GDM1 (cell line): Measurements from ENCODE around the gene AIFM3.
"Not testable (repeated sequence)": the region's sequence is repeated elsewhere in the genome, so short reads cannot be mapped to it uniquely, and the experiment has no call there.

ENCODE experiments used
- DNase-seq: peaks from one replicate; lab custom pipeline; 2025; lab: John Stamatoyannopoulos, UW

The AIFM3 gene, protein sequence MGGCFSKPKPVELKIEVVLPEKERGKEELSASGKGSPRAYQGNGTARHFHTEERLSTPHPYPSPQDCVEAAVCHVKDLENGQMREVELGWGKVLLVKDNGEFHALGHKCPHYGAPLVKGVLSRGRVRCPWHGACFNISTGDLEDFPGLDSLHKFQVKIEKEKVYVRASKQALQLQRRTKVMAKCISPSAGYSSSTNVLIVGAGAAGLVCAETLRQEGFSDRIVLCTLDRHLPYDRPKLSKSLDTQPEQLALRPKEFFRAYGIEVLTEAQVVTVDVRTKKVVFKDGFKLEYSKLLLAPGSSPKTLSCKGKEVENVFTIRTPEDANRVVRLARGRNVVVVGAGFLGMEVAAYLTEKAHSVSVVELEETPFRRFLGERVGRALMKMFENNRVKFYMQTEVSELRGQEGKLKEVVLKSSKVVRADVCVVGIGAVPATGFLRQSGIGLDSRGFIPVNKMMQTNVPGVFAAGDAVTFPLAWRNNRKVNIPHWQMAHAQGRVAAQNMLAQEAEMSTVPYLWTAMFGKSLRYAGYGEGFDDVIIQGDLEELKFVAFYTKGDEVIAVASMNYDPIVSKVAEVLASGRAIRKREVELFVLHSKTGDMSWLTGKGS

DNA sequence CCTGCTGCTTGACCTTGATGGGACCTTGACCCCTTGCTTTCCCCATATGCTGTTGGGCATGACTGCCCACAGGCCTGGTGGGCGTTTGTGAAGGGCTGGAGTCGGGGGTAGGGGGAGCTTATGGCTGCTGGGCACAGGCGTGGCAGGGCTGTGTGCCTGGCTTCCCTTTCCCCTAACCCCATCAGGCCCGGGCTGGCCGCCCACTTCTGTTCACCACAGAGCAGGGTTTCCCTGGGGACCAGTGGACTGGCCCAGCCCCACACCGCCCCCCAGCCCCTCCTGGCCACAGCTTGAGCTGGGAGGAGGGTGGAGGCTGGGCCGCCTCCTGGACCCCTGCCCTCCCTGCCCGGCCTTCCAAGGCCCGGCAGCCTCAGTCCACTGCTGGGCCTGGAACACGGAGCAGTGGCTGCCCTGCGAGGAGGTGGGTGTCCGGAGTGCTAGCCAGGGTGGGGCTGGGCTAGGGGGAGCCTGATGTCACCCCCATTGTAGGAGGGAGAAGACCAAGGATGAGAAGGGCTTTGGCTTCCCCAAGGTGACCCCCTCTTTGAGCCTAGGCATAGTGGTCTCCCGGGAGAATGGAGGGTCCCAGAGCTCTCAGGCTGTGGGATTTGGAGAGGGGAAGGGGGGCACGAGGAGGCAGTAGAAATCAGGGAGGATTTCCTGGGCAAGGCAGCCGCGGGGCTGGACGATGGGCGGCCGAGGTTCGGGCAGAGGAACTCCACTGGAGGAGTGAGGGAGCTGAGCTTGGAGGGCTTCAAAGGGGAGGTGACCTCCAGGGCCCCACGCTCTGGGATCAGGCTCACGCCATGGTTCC lies at the start of gene AIFM3:
Gene AIFM3, plus strand, starts transcription at position 373 of the 814 bp plus-strand sequence. CDS start 690 bp downstream, outside the sequence.
- no peak for DNase-seq

DNA sequence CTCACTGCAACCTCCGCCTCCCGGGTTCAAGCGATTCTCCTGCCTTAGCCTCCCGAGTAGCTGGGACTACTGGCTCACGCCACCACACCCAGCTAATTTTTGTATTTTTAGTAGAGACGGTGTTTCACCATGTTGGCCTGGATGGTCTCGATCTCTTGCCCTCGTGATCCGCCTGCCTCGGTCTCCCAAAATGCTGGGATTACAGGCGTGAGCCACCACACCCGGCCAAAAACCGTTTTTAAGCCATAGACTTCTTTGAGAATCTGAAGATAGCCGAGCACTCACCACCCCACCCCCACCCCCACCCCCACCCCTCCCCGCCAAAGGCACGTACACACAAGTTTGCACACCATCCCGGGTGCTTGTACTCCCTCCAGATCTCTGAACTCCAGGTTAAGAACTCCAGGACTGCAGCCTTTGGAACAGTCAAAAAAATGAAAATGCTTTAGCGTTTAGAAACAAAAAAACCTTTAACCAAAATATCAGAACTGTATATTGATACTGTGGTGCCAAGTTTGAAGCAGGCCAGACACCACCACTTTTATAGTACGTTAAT lies 48.3 kb upstream of the AIFM3 start:
- DNase-seq, result no peak

DNA sequence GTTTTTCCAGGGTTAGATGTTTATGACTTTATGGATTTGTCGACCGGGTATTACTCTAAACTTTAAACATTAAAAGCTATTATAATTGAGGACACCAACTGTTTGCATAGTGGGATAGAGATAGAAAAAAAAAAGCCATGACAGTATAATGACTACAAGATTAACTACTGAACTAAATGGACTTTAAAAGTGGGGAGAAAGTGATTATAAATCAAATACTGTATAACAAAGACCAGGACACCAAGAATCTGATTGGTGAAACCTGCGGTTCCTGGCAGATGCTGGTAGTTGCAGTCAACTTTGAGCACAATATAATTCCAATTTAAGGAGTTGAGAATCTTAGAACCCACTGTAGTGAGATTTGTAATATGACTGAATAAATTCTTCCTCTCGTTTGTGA lies 47.3 kb upstream of the AIFM3 start:
- DNase-seq, result no peak

DNA sequence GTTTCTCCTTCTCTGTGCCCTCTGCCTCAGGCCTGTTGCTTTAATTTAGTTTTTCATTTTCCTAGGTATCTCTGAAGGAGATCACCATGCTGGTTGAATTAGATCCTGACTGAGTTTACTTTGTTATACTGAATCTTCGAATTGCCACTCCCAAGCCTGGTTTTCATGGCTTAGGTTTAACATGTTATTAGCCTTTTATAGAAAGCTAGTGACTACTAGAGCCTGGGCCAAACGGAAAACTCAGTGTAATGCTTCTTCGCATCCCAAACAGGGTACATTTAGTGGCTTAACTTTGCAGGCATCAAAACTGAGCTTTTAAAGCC lies 46.2 kb upstream of the AIFM3 start:
- DNase-seq, result no peak

DNA sequence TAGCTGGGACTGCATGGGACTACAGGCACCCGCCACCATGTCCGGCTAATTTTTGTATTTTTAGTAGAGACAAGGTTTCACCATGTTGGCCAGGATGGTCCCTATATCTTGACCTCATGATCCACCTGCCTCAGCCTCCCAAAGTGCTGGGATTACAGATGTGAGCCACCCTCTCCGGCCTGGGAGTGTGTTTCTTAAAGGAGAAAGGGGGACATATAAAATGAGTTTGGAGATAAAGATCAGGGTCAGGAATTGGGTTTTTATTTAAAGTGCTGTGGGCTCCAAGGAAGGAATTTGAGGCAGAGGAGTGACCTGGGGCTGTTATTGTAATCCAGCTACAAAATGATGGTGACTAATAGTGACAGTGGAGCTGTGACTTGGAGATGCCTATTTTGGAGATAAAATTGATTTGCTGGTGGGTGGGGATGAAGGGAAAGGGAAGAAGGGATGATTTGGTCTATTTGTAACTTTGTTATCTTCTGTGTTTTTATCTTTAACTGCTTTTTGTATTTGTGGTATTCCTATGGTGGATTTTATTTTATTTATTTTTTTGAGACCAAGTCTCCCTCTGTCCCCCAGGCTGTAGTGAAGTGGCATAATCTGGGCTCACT lies 44.8 kb upstream of the AIFM3 start:
- DNase-seq, result no peak

DNA sequence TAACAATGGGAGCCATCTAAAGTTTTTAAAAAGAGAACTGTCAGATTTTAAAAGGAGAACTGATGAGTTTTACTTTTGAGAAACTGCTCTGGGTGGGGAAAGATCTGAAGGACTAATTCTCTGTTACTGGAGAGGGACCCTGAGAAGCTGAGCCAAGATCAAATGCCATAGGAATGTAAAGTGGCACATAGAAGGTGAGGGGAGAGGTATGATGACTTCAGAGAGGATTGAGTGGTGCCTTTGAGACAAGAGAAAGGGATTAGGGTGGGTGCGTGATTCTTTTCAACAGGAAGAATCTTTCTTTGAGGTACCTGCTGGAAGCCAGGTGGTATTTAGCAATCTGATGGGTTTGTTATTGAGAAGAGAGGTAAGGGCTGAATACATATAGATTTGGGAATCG lies 40.8 kb upstream of the AIFM3 start:
- DNase-seq, result no peak

DNA sequence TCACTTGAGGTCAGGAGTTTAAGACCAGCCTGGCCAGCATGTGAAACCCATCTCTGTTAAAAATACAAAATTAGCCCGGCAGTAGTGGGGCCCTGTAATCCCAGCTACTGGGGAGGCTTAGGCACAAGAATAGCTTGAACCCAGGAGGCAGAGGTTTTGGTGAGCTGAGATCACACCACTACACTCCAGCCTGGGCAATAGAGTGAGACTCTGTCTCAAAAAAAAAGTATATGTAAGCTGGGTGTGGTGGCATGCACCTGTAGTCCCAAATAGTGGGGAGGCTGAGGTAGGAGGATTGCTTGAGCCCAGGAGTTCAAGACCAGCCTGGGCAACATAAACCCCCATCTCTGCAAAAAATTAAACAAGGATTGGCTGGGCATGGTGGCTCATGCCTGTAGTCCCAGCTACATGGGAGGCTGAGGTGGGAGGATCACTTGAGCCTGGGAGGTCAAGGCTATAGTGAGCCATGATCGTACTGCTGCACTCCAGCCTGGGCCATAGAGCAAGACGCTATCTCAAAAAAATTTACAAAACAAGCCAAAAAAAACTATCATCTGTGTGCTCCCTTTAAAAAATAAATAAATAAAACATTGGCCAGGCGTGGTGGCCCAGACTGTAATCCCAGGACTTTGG lies 39.0 kb upstream of the AIFM3 start:
- no peak for DNase-seq

DNA sequence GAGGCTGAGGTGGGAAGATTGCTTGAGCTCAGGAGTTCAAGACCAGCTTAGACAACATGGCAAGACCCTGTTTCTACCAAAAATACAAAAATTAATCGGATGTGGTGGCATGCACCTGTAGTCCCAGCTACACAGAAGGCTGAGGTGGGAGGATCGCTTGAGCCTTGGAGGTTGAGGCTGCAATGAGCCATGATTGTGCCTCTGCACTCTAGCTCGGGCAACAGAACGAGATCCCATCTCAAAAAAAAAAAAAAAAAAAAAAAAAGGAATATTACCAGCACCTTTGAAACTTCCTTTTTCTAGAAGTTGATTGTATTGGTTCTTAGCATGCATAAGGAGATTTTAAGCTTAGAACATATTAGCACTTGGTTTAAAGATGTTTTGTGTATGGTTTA lies 38.5 kb upstream of the AIFM3 start:
- DNase-seq, result no peak

DNA sequence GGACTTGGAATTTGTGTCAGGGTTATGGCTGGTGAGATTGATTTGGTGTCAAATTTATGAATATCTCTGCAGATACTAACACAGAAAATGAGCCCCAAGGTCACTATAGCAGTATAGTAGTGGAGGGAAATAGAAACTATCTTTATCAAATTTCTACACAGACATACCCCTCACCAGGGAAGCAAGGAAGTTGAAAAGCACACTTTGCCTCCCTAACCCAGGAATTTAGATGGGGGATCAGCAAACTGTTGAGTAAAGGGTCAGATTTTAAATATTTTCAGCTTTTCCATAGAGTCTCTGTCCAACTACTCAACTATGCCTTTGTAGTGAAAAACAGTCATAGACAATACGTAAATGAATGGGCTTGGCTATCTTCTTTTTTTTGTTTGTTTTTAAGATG lies 37.1 kb upstream of the AIFM3 start:
- DNase-seq, result no peak

DNA sequence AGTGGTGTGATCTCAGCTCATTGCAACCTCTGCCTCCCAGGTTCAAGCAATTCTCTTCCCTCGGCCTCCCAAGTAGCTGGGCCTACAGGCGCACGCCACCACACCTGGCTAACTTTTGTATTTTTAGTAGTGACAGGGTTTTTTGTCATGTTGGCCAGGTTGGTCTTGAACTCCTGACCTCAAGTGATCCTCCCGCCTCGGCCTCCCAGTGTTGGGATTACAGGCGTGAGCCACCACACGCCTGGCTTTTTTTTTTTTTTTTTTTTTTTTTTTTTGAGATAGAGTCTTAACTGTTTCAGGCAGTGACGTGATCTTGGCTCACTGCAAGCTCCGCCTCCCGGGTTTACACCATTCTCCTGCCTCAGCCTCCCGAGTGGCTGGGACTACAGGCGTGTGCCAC lies 36.6 kb upstream of the AIFM3 start:
- not testable (repeated sequence) for DNase-seq

DNA sequence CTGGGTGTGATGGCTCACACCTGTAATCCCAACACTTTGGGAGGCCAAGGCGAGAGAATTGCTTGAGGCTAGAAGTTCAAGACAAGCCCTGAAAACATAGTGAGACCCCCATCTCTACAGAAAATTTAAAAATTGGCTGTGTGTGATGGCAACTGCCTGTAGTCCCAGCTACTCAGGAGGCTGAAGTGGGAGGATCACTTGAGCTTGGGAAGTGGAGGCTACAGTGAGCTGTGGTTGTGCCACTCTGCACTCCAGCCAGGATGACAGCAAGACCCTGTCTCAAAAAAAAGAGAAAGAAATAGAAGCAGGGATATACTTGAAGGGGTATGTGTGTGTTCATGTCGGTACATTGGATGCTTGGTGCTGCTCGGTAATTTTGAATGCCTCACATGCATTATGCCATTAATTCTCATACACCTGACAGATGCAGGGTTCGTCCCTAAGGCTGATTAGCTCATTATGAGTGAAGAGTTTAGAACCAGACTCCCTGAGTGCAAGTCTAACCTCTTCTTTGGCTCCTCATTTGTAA lies 35.9 kb upstream of the AIFM3 start:
- no peak for DNase-seq

DNA sequence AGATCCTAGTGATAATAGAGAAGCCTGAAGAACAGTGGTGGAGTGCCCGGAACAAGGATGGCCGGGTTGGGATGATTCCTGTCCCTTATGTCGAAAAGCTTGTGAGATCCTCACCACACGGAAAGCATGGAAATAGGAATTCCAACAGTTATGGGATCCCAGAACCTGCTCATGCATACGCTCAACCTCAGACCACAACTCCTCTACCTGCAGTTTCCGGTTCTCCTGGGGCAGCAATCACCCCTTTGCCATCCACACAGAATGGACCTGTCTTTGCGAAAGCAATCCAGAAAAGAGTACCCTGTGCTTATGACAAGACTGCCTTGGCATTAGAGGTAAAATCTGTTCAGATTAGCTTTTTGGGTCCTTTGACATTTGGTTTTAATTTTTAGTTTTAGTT lies 33.1 kb upstream of the AIFM3 start:
- no peak for DNase-seq

DNA sequence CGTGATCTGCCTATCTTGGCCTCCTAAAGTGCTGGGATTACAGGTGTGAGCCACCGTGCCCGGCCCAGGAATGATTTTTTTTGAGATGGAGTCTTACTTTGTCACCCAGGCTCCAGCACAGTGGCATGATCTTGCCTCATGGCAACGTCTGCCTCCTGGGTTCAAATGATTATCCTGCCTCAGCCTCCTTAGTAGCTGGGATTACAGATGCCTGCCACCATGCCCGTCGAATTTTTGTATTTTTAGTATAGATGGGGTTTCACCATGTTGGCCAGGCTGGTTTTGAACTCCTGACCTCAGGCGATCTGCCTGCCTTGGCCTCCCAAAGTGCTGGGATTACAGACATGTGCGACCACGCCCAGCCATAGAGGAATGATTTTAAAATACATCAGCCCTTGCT lies 32.0 kb upstream of the AIFM3 start:
- not testable (repeated sequence) for DNase-seq

DNA sequence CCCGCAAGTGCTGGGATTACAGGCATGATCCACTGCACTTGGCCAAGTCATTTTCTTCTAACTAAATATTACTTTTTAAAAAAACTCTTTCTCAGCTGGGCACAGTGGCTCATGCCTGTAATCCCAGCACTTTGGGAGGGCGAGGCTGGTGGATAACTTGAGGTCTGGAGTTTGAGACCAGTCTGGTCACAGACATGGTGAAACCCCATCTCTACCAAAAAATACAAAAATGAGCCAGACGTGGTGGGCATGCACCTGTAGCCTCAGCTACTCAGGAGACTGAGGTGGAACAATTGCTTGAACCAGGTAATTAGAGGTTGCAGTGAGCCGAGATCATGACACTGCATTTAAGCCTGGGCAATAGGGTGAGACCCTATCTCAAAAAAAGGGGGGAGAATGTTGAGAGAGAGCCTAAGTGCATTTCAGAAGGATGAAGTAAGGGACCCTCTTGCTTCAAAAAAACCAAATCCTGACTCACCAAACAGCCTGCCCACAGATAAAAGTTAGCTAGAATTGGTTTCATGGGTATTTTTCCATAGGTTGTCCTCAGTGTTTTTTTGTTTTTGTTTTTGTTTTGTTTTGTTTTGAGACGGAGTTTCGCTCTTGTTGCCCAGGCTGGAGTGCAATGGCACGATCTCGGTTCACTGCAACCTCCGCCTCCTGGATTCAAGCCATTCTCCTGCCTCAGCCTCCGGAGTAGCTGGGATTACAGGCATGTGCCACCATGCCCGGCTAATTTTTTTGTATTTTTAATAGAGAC lies 31.1 kb upstream of the AIFM3 start:
- DNase-seq, result not testable (repeated sequence)

DNA sequence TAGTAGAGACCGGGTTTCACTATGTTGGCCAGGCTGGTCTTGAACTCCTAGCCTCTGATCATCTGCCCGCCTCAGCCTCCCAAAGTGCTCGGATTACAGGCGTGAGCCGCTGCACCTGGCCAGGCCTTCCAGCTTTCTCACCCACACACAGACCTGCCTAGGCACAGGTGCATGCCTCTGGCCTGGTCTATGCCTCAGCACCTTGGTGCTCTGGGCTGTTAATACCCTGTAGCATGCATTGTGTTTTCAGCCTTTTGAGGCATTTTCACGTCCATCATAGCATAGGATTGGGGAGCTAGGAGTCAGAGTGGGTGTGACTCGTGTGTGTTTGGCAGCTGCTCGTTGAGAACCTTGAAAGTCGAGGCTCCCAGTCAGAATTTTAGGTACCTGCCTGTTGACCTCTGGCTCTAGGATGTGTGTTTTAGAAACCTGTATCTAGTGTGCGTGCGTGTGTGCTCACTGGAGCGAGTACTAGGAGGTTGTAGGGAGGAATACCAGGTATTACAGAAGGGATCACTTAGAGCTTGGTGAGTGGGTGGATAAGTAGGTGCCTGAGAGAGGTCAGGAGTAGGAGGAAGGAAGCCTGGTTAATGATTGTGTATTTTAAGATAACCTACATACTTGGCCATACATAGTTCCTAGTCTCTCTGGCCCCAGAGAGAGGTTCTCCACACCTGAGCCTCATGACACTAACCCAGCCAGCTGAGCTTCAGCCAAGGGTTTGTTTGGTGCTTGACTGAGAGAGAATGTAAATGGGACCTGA lies 29.8 kb upstream of the AIFM3 start:
- no peak for DNase-seq

DNA sequence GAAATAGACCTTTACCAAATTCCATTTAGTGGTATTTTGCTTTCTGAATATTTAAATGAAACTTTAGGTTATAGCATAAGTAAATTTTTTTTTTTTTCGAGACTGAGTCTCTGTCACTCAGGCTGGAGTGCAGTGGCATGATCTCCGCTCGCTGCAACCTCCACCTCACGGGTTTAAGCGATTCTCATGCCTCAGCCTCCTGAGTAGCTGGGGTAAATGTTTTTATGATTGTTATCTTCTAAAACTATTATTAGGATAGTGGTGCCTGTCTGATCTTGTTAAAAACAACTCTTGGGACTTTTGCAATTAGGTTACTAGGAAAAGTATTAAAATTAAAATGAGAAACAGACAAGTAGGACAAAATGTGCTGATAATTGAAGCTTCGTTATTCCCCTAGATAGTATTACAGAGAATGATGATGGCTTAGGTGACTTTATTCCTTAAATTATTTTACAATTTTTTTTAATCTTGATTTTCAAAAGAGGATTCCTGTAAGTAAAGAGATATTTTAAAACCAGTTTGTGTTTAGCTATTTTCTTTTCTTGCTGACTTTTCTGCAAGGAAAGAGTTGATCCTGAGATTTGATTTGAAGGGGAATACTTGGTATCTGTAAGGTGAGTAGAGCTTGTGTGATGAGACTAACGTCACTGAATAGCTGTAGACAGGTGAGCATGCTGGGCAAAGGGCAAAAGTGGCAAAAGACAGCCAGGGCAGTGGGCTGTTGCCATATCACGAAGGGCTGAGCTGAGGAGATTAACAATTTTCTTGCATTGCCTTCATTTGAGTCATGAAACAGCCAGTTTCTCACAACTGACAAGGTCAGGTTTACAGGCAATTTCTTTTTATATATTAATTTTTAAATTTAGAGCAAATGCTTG lies 29.0 kb upstream of the AIFM3 start:
- DNase-seq, result no peak

DNA sequence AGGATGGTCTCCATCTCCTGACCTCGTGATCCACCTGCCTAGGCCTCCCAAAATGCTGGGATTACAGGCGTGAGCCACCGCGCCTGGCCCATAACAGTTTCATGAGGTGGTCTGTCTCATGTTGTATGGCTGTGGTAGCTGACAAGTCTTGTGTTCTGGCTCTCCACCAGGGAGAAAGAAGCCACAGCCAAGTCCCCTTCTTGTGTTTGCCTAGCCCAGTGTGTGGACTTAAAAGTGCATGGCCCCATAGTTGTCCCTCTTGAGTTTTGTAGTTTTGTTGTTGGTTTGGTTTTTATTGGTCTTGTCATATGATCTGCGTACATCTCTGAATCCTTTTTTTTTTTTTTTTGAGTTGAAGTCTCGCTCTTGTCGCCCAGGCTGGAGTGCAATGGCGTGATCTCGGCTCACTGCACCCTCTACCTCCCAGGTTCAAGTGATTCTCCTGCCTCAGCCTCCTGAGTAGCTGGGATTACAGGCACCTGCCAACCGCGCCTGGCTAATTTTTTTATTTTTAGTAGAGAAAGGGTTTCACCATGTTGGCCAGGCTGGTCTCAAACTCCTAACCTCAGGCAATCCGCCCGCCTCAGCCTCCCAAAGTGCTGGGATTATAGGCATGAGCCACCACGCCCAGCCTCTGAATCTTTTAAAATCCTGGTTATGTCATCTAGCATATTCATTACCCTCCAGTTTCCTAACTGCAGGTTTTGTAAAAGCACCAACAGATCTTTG lies 27.4 kb upstream of the AIFM3 start:
- DNase-seq, result not testable (repeated sequence)

DNA sequence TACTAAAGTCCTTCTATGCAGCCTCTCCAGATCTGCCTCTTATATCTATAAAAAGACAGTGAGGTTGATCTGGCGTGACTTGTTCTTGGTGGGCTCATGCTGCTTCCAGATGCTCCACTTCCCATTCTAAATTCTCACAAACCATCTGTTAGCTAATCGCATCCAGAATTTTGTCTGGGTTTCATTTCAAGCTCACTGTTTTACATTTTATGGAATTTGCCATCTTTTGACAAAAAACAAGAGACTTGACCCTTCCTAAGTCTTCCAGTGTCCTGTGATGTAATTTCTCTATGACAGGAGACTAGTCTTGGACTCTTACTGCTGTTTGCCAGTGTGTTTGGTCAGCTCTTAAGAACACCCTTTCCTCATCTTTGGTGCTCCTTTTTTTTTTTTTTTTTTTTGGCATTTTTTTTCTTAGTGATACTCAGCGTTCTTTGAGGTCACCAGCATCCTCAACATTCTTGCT lies 26.8 kb upstream of the AIFM3 start:
- no peak for DNase-seq
